Measurements from ENCODE around the gene SPECC1L. TPM values are rescaled to one million over a fixed set of nuclear protein-coding genes. Genes with fewer than 3 reads are reported as not detected.

Gene SPECC1L
- total RNA-seq, 1 donor from 2014 or later = 69.9 TPM

GRCh38 chr22:24327832-24328231 is 57.2 kb downstream of the SPECC1L start:
- ATAC-seq = no peak
- Histone ChIP-seq H3K4me1 (peaks cover 35% of the 10 kb centered on the region), H3K4me3 (no peak overlapping the region), H3K36me3 (peaks cover 69% of the 10 kb centered on the region), H3K27me3 (ENCODE audit: low read depth) (no peaks in the 10 kb centered on the region), H3K9me3 (no peaks in the 10 kb centered on the region), H3K27ac (no peak overlapping the region)
- DNase-seq = no peak
- TF ChIP-seq CTCF (IDR thresholded peaks at IDR 0.05) = no peak
- intact Hi-C loops (cut with DNase I) = no loop called here

- no peaks in the 10 kb centered on the region for H3K9me3 ChIP-seq
- no peak overlapping the region for H3K27ac ChIP-seq
- H3K27me3 ChIP-seq (ENCODE audit: low read depth) = no peaks in the 10 kb centered on the region
- TF ChIP-seq CTCF (IDR thresholded peaks at IDR 0.05) = no peak
- H3K4me1 ChIP-seq = peaks cover 35% of the 10 kb centered on the region
- no peak overlapping the region for H3K4me3 ChIP-seq
- peaks cover 67% of the 10 kb centered on the region for H3K36me3 ChIP-seq
- ATAC-seq = no peak
- DNase-seq = no peak
- intact Hi-C loops (cut with DNase I) = no loop called here
These were observed 58.8 kb downstream of the SPECC1L start for GRCh38 chr22:24329453-24329852.

- Histone ChIP-seq H3K36me3 (peaks cover 72% of the 10 kb centered on the region), H3K27me3 (ENCODE audit: low read depth) (no peaks in the 10 kb centered on the region)
These were observed 60.0 kb downstream of the SPECC1L start for GRCh38 chr22:24330636-24331035.

GRCh38 chr22:24331468-24332440 is 61.1 kb downstream of the SPECC1L start:
- no peak for TF ChIP-seq CTCF (IDR thresholded peaks at IDR 0.05)
- peaks cover 69% of the 10 kb centered on the region for H3K36me3 ChIP-seq
- ATAC-seq (peak; percentile 44 to 65), DNase-seq (no peak)
- H3K4me1 ChIP-seq = peaks cover 30% of the 10 kb centered on the region
- peak overlapping the region; percentile 4 for H3K27ac ChIP-seq
- no peaks in the 10 kb centered on the region for H3K9me3 ChIP-seq
- no peaks in the 10 kb centered on the region for H3K27me3 ChIP-seq (ENCODE audit: low read depth)
- no peak overlapping the region for H3K4me3 ChIP-seq
- intact Hi-C loops (cut with DNase I) = no loop called here

More at GRCh38 chr22:24330636-24331035, 60.0 kb downstream of the SPECC1L start:
- Histone ChIP-seq H3K27ac (no peak overlapping the region), H3K4me3 (no peak overlapping the region), H3K9me3 (no peaks in the 10 kb centered on the region), H3K4me1 (peaks cover 33% of the 10 kb centered on the region)
- no peak for ATAC-seq
- TF ChIP-seq CTCF (IDR thresholded peaks at IDR 0.05) = no peak
- DNase-seq = no peak
- intact Hi-C loops (cut with DNase I) = no loop called here

GRCh38 chr22:24333301-24333700 is 62.7 kb downstream of the SPECC1L start:
- no peak overlapping the region for H3K4me3 ChIP-seq
- DNase-seq = no peak
- ATAC-seq = no peak
- H3K27ac ChIP-seq = no peak overlapping the region
- peaks cover 36% of the 10 kb centered on the region for H3K4me1 ChIP-seq
- H3K9me3 ChIP-seq = no peaks in the 10 kb centered on the region
- H3K27me3 ChIP-seq (ENCODE audit: low read depth) = no peaks in the 10 kb centered on the region
- TF ChIP-seq CTCF (IDR thresholded peaks at IDR 0.05) = no peak
- H3K36me3 ChIP-seq = peaks cover 64% of the 10 kb centered on the region
- intact Hi-C loops (cut with DNase I) = no loop called here
